HL-60/S4 (cell line): ENCODE results near the gene GRIA4.
"Not testable (repeated sequence)": the region's sequence is repeated elsewhere in the genome, so short reads cannot be mapped to it uniquely, and the experiment has no call there.

Source experiments
- in situ Hi-C: fragments of 300-500 bp; cut with MboI; formaldehyde crosslinking; loops from 2 replicates; pipeline ENCODE4 v1.14.3; 2022; ENCODE audit warnings: low sequenced_read_pairs

GRIA4 gene

GRCh38 chr11:105856954-105857353 lies 247.1 kb downstream of the GRIA4 start:
- in situ Hi-C loops, result no loop called here

- in situ Hi-C loops, result no loop called here
Observed at GRCh38 chr11:105857728-105858127, 247.9 kb downstream of the GRIA4 start.

- in situ Hi-C loops, result no loop called here
Observed at GRCh38 chr11:105858841-105859240, 249.0 kb downstream of the GRIA4 start.

GRCh38 chr11:105860105-105860504 lies 250.2 kb downstream of the GRIA4 start:
- in situ Hi-C loops, result no loop called here

- in situ Hi-C loops, result no loop called here
Observed at GRCh38 chr11:105861225-105861624, 251.4 kb downstream of the GRIA4 start.

- in situ Hi-C loops, result no loop called here
Observed at GRCh38 chr11:105862736-105863367, 253.0 kb downstream of the GRIA4 start.

- in situ Hi-C loops, result no loop called here
Observed at GRCh38 chr11:105863523-105863922, 253.7 kb downstream of the GRIA4 start.

- in situ Hi-C loops, result no loop called here
Observed at GRCh38 chr11:105867742-105868141, 257.9 kb downstream of the GRIA4 start.

- in situ Hi-C loops, result no loop called here
Observed at GRCh38 chr11:105868762-105869285, 259.0 kb downstream of the GRIA4 start.

GRCh38 chr11:105870516-105871113 lies 260.7 kb downstream of the GRIA4 start:
- in situ Hi-C loops, result no loop called here

GRCh38 chr11:105878510-105878909 lies 268.6 kb downstream of the GRIA4 start:
- in situ Hi-C loops, result no loop called here

- in situ Hi-C loops, result not testable (repeated sequence)
Observed at GRCh38 chr11:105878927-105879326, 269.1 kb downstream of the GRIA4 start.

GRCh38 chr11:105881027-105881426 lies 271.2 kb downstream of the GRIA4 start:
- in situ Hi-C loops, result no loop called here

- in situ Hi-C loops, result no loop called here
Observed at GRCh38 chr11:105884436-105884835, 274.6 kb downstream of the GRIA4 start.

- in situ Hi-C loops, result no loop called here
Observed at GRCh38 chr11:105891685-105892084, 281.8 kb downstream of the GRIA4 start.

- in situ Hi-C loops, result no loop called here
Observed at GRCh38 chr11:105897161-105897560, 287.3 kb downstream of the GRIA4 start.

- in situ Hi-C loops, result no loop called here
Observed at GRCh38 chr11:105899772-105900171, 289.9 kb downstream of the GRIA4 start.

- in situ Hi-C loops, result no loop called here
Observed at GRCh38 chr11:105900515-105901035, 290.7 kb downstream of the GRIA4 start.

GRCh38 chr11:105903113-105903512 lies 293.2 kb downstream of the GRIA4 start:
- in situ Hi-C loops, result no loop called here

GRCh38 chr11:105906517-105906916 lies 296.6 kb downstream of the GRIA4 start:
- in situ Hi-C loops, result no loop called here

- in situ Hi-C loops, result no loop called here
Observed at GRCh38 chr11:105907319-105907718, 297.4 kb downstream of the GRIA4 start.

GRCh38 chr11:105910095-105910715 lies 300.3 kb downstream of the GRIA4 start:
- in situ Hi-C loops, result no loop called here
